Testis (tissue), 3 donors: ENCODE results near the gene NR1H4. TPM values are rescaled to one million over a fixed set of nuclear protein-coding genes. Genes with fewer than 3 reads are reported as not detected.

ENCODE experiments used
- DNase-seq: peaks from one replicate; pipeline ENCODE4 v3.0.0-alpha.2; 2019
- H3K27ac ChIP-seq, 2 donors: fragments of 200-600 bp; sonication (generic); one replicate each; pipeline ENCODE4 v1.5.1; 2019
- H3K27me3 ChIP-seq: fragments of 200-600 bp; sonication (generic); one replicate; pipeline ENCODE4 v1.5.1; 2019
- H3K36me3 ChIP-seq: fragments of 200-600 bp; sonication (generic); one replicate; pipeline ENCODE4 v1.5.1; 2017; ENCODE audit warnings: low read depth; ENCODE audit errors: missing control alignments
- H3K4me1 ChIP-seq: fragments of 200-600 bp; sonication (generic); one replicate; pipeline ENCODE4 v1.5.1; 2019
- H3K4me3 ChIP-seq, 2 donors: fragments of 200-600 bp; sonication (generic); one replicate each; pipeline ENCODE4 v1.5.1; 2017 to 2019
- H3K9me3 ChIP-seq: fragments of 200-600 bp; sonication (generic); one replicate; pipeline ENCODE4 v1.5.1; 2017
- POLR2A ChIP-seq: fragments of 450-650 bp; IDR thresholded peaks from one replicate; pipeline ENCODE4 v1.6.1; 2017; ENCODE audit warnings: antibody characterized with exemption, mild to moderate bottlenecking, moderate library complexity
- WGBS, 2 donors: methylation state at CpG; one replicate each; pipeline ENCODE4 v1.1.5; 2018; 5-methylcytosine and 5-hydroxymethylcytosine counted together
- intact Hi-C: fragments of 100-400 bp; cut with DNase I; formaldehyde crosslinking; loops from one replicate; pipeline ENCODE4 v1.15.1; 2023; ENCODE audit warnings: low total_unique reads
- polyA plus RNA-seq: library from polyadenylated mRNA; stranded (reverse); fragments of 350-450 nt; fragmentation: Illumina TruSeq; extraction: RNeasy Lipid Tissue Mini Kit (QIAGEN cat#74804); gene quantifications from one replicate; pipeline ENCODE4 v1.2.3, GENCODE V29; 2014; ENCODE audit warnings: low read depth, low replicate concordance; ENCODE audit not compliant: insufficient read depth
- total RNA-seq, 2 donors: library from RNA; depleted of rRNA; stranded (reverse); fragments of >200 nt; gene quantifications; one replicate each; pipeline ENCODE4 v1.2.3, GENCODE V29; 2016
- TF ChIP-seq, protein P1 (sequence below), 3 experiments: fragments of 450-650 bp in 2 of 3; fragments of 200-600 bp in 1 of 3; sonication (generic) in 1 of 3; IDR thresholded peaks; one replicate each; pipeline ENCODE4 v1.5.1; 2016 to 2019; ENCODE audit warnings: antibody characterized with exemption in 3 of 3, mild to moderate bottlenecking in 2 of 3, moderate library complexity in 1 of 3

The NR1H4 gene
- total and polyA plus RNA-seq, 3 donors from 2014 or later, result 0.43 to 1.3 (median 0.66) TPM

DNA sequence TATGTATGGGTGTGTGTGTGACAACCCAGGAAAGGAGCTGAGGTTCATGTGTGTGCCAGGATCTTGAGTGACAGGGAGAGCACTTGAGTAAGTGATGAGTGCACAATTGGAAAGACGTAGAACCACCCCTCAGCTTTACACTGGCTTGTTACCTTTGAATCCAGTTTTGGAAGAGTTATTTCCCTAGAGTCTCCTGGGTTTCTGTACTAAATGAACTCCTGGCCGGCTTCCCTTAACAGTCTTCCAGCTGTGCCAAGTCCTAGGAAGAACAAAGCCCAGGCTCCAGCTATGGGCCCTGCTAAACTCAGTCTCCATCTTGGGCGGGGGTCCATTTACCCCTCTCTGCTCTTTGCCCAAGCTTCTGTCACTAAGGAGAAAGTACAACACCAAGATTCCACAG is 19.7 kb upstream of the NR1H4 start:
- DNase-seq, result no peak
- Histone ChIP-seq H3K27me3 (no peaks in the 10 kb centered on the region), H3K9me3 (no peaks in the 10 kb centered on the region), H3K36me3 (no peaks in the 10 kb centered on the region), H3K4me3 (no peak overlapping the region), H3K4me1 (no peaks in the 10 kb centered on the region), H3K27ac (no peak overlapping the region)
- intact Hi-C loops, result no loop called here
- WGBS, 2 donors, result 61 to 64% methylated on average over 3 of the region's 3 CpGs
- TF ChIP-seq, protein P1, sequence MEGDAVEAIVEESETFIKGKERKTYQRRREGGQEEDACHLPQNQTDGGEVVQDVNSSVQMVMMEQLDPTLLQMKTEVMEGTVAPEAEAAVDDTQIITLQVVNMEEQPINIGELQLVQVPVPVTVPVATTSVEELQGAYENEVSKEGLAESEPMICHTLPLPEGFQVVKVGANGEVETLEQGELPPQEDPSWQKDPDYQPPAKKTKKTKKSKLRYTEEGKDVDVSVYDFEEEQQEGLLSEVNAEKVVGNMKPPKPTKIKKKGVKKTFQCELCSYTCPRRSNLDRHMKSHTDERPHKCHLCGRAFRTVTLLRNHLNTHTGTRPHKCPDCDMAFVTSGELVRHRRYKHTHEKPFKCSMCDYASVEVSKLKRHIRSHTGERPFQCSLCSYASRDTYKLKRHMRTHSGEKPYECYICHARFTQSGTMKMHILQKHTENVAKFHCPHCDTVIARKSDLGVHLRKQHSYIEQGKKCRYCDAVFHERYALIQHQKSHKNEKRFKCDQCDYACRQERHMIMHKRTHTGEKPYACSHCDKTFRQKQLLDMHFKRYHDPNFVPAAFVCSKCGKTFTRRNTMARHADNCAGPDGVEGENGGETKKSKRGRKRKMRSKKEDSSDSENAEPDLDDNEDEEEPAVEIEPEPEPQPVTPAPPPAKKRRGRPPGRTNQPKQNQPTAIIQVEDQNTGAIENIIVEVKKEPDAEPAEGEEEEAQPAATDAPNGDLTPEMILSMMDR (IDR thresholded peaks at IDR 0.05), result no peak
- TF ChIP-seq POLR2A, result no peak

DNA sequence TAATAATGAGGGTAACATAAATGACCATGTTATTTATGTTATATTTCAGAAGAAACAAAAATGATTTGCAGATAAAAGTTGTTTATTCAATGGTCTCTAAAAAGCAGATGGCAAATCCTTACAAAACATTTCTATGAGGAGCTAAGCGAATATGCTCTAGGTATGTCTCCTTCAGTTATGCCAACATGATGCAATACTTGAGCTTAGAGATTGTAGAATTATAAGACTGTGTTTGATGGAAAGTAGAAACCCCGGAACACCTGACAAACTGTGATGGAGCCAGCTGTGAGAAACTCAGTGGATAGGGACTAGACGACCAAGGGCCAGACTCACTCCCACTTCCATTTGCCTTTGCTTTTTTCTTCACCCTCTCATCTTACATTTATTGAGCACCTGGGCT is 17.8 kb upstream of the NR1H4 start:
- Histone ChIP-seq H3K4me3 (no peak overlapping the region), H3K36me3 (no peaks in the 10 kb centered on the region), H3K27ac (no peak overlapping the region), H3K9me3 (no peaks in the 10 kb centered on the region), H3K4me1 (no peaks in the 10 kb centered on the region), H3K27me3 (no peaks in the 10 kb centered on the region)
- no peak for TF ChIP-seq POLR2A
- WGBS, 2 donors, result 89 to 90% methylated on average over 3 of the region's 3 CpGs
- intact Hi-C loops, result no loop called here
- DNase-seq, result no peak

DNA sequence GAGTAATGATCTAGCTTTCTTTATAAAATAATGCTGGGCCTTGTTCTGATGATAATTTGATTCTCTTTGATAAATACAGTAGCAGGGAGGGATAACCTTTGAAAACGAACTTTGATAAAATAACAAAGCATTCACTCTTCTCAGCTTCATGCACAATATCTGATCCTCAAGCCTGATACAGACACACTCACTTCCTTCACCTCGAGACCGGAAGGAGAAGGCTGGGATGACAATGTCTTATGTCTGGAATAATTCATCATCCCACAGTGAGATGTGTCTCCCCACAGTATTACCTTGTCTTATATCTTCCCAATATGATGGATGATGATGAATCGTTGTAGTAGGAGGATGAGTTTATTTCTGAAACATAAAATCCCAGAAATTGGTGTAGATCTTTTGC is 15.5 kb upstream of the NR1H4 start:
- H3K36me3 ChIP-seq, result no peaks in the 10 kb centered on the region
- H3K4me3 ChIP-seq, result no peak overlapping the region
- no peak overlapping the region for H3K27ac ChIP-seq
- TF ChIP-seq, protein P1 (IDR thresholded peaks at IDR 0.05), result no peak
- TF ChIP-seq POLR2A, result no peak
- WGBS, 2 donors, result 79 to 81% methylated on average over 4 of the region's 4 CpGs
- H3K4me1 ChIP-seq, result no peaks in the 10 kb centered on the region
- no peak for DNase-seq
- intact Hi-C loops, result no loop called here
- H3K9me3 ChIP-seq, result no peaks in the 10 kb centered on the region
- no peaks in the 10 kb centered on the region for H3K27me3 ChIP-seq

DNA sequence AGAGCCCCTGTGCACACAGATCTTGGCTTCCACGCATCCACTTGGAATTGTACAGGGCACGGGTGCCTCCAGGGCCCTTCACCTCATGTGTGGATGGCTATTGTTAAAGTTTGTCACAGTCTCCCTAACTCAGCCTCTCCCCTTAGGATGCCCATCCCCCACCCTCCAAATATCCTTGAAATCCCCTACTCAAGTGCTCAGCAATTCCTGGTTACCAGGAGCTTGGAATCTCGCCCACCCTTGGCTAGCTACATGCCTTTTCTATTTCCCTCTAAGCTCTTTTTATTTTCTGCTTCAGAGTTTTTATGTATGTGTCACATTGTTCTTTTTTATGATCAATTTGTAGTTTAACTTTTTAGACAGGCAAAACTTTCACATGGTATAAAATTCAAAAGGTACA is 13.0 kb upstream of the NR1H4 start:
- 89 to 90% methylated on average over 3 of the region's 3 CpGs for WGBS, 2 donors
- DNase-seq, result no peak
- Histone ChIP-seq H3K36me3 (no peaks in the 10 kb centered on the region), H3K9me3 (no peaks in the 10 kb centered on the region), H3K4me3 (no peak overlapping the region), H3K27ac (no peak overlapping the region), H3K4me1 (no peaks in the 10 kb centered on the region), H3K27me3 (no peaks in the 10 kb centered on the region)
- intact Hi-C loops, result no loop called here
- TF ChIP-seq POLR2A, result no peak
- TF ChIP-seq, protein P1 (IDR thresholded peaks at IDR 0.05), result no peak

DNA sequence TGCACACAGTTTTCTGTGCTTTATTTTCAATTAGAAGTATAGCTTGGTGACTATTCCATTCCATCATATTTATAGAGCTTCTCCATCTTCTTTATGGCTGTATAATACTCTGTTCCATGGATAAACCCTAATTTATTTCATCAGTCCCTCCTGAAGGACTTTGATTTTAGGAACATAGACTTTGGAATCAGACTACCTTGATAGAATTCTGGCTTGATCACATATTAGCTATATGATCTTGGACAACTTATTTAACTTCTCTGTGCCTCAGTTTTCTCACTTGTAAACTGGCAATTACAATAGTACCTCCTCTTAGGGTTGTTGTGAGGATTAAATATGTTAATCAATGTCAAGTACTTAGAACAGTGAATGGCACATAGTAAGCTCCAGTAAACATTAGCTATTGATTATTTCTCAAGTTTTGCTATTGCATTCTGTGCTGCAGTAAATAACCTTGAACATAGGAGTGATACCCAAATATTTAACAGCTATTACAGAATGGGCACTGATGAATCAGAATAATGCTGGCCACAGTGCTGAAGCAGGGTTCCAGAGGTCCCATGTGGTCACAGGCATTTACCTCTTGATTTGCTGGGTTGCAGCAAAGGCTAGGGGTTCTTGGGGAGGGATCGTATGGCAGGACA is 12.2 kb upstream of the NR1H4 start:
- H3K9me3 ChIP-seq, result no peaks in the 10 kb centered on the region
- no peaks in the 10 kb centered on the region for H3K4me1 ChIP-seq
- no peak overlapping the region for H3K4me3 ChIP-seq
- no peak for DNase-seq
- H3K27ac ChIP-seq, result no peak overlapping the region
- no peaks in the 10 kb centered on the region for H3K27me3 ChIP-seq
- 73 to 76% methylated on average over 1 of the region's 1 CpG for WGBS, 2 donors
- intact Hi-C loops, result no loop called here
- H3K36me3 ChIP-seq, result no peaks in the 10 kb centered on the region
- TF ChIP-seq, protein P1 (IDR thresholded peaks at IDR 0.05), result no peak
- no peak for TF ChIP-seq POLR2A
